ENCODE results near the gene EXOC6B. TPM values are rescaled to one million over a fixed set of nuclear protein-coding genes. Genes with fewer than 3 reads are reported as not detected.

Gene EXOC6B
- total RNA-seq, 2 experiments from 2014 or later: 6.2 to 8.3 TPM

DNA sequence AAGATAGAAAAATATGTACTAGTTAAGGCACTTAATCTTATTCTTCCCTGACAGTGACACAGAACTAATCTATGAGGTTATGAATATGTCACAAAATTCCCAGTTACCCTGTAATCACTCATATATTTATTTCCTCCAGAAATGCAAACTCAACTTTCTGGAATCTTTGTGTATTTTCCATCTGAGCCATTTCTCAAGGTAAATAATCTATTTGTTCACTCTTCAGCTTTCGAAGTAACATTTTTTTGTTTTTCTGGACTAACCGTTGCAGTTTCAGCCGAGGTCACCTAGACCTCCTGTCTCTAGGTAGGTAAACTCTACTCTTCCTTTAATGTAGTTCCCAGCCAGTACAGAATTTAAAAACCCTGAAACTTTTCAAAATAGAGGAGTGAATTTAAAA, 250.9 kb downstream of the EXOC6B start:
- Mint-ChIP-seq H3K36me3 (ENCODE audit: low read depth) (no peaks in the 10 kb centered on the region), H3K4me1 (ENCODE audit: low read depth) (no peaks in the 10 kb centered on the region), H3K27me3 (no peaks in the 10 kb centered on the region), H3K27ac (no peak overlapping the region), H3K4me3 (no peak overlapping the region), H3K9me3 (no peaks in the 10 kb centered on the region)
- CTCF ChIA-PET: interaction anchor here (1.3 kb wide), 1 partner anchor 13 kb away, joined by 4 read pairs; no protein-coding TSS in a partner anchor
- intact Hi-C loops (cut with micrococcal nuclease): loop anchor here (5.0 kb wide), 2 partner anchors 423 to 648 kb away; no protein-coding TSS in a partner anchor
- POLR2A ChIA-PET: no interaction called here
- TF ChIP-seq, protein P1, sequence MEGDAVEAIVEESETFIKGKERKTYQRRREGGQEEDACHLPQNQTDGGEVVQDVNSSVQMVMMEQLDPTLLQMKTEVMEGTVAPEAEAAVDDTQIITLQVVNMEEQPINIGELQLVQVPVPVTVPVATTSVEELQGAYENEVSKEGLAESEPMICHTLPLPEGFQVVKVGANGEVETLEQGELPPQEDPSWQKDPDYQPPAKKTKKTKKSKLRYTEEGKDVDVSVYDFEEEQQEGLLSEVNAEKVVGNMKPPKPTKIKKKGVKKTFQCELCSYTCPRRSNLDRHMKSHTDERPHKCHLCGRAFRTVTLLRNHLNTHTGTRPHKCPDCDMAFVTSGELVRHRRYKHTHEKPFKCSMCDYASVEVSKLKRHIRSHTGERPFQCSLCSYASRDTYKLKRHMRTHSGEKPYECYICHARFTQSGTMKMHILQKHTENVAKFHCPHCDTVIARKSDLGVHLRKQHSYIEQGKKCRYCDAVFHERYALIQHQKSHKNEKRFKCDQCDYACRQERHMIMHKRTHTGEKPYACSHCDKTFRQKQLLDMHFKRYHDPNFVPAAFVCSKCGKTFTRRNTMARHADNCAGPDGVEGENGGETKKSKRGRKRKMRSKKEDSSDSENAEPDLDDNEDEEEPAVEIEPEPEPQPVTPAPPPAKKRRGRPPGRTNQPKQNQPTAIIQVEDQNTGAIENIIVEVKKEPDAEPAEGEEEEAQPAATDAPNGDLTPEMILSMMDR (IDR thresholded peaks at IDR 0.05): no peak
- ATAC-seq: no peak
- DNase-seq: no peak

DNA sequence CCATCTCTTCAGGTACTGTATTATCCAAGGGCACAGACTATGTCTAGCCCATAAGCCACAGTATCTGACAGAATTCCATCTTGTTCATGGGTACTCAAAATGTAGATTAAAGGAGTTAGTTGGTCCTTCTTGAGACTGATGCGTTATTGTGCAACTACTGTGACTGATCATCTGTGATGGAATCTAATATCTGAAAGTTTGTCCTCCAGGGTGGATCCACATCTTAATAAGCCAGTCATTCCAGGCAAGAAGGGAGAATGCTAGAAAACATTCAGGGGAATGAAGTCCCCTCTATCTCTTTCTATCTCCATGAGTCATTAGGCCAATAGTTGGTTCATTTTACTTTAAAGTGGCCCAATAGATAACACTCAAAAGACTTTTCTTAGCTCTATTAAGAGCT, 252.6 kb downstream of the EXOC6B start:
- no peak for DNase-seq
- no peaks in the 10 kb centered on the region for H3K4me1 Mint-ChIP-seq (ENCODE audit: low read depth)
- no peak overlapping the region for H3K27ac Mint-ChIP-seq
- no peak overlapping the region for H3K4me3 Mint-ChIP-seq
- TF ChIP-seq, protein P1 (IDR thresholded peaks at IDR 0.05): no peak
- H3K9me3 Mint-ChIP-seq: no peaks in the 10 kb centered on the region
- H3K36me3 Mint-ChIP-seq (ENCODE audit: low read depth): no peaks in the 10 kb centered on the region
- intact Hi-C loops (cut with micrococcal nuclease): no loop called here
- ChIA-PET POLR2A (no interaction called here), CTCF (no interaction called here)
- no peaks in the 10 kb centered on the region for H3K27me3 Mint-ChIP-seq
- no peak for ATAC-seq

DNA sequence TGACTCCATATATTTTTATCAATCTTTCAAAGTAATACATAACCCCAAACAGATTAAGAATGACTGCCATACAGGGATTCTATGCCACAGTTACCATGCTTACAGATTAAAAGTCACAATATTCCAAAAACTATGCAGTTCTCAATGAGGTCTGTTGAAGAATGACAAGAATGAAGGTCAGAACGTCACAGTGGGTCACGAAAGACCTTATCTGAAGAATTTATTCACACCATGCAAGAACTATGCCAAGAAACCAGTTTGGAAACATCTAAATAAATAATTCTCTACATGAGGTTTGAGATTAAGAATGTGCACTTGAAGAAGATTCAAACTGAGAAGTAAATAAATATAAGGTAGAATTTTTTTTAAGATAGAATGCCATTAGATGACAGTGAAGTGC, 253.3 kb downstream of the EXOC6B start:
- POLR2A ChIA-PET: no interaction called here
- CTCF ChIA-PET: no interaction called here
- Mint-ChIP-seq H3K9me3 (no peaks in the 10 kb centered on the region), H3K36me3 (ENCODE audit: low read depth) (no peaks in the 10 kb centered on the region), H3K27ac (no peak overlapping the region), H3K27me3 (no peaks in the 10 kb centered on the region), H3K4me3 (no peak overlapping the region), H3K4me1 (ENCODE audit: low read depth) (no peaks in the 10 kb centered on the region)
- intact Hi-C loops (cut with micrococcal nuclease): no loop called here
- DNase-seq: no peak
- TF ChIP-seq, protein P1 (IDR thresholded peaks at IDR 0.05): no peak
- no peak for ATAC-seq

DNA sequence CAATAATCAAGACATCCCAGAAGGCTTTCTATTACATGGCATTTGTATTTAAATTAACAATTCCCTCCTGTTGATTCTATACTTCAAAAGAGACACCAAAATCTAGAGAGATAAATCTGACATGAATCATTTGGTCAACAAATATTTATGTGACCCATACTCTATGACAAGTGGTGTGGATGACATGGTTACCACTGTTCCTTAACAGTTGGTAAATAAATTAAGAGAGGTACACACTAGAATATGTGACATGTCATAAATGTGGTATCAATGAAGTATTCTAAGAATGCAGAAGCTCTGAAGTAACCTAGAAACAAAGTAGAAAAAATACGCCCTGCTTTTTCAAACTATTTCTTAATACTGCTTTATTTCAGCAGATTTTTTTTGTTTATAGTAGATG, 255.4 kb downstream of the EXOC6B start:
- TF ChIP-seq, protein P1 (IDR thresholded peaks at IDR 0.05): no peak
- Mint-ChIP-seq H3K4me1 (ENCODE audit: low read depth) (no peaks in the 10 kb centered on the region), H3K27ac (no peak overlapping the region), H3K4me3 (no peak overlapping the region), H3K9me3 (no peaks in the 10 kb centered on the region), H3K27me3 (no peaks in the 10 kb centered on the region), H3K36me3 (ENCODE audit: low read depth) (no peaks in the 10 kb centered on the region)
- intact Hi-C loops (cut with micrococcal nuclease): no loop called here
- ATAC-seq (no peak), DNase-seq (no peak)
- POLR2A ChIA-PET: no interaction called here
- CTCF ChIA-PET: interaction anchor here (1.7 kb wide), 1 partner anchor 9 kb away, joined by 4 read pairs; no protein-coding TSS in a partner anchor

DNA sequence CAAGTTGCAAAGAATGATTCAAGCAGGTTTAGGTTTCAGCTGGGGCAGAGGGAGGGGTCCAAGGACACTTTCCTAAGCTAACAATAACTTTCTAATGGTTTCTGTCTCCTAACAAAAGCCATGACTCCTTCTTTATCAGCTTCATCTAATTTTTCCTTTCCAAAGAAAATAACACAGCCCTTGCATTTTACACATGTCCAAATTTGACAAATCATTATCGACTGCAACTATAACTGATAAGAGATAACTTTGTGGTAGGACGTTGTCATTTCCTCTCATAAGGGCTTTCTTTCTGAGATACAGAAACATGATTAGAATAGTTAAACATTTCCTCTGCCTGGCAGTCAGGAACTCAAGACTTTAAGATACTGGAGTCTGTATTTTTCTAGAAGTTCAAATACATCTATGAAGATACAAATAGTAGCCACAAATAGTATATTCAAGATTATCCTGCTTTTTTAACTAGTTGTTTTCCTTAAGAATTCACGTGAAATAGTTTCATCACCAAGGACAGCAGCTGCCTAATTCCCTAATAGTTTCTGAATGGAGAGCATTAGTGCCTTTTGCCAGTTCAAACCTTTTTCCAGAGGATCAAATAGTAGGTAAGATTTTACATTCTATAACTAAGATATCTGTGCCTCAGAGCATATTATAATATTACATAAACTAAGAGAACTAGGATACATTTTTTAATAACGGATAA, 263.2 kb downstream of the EXOC6B start:
- Mint-ChIP-seq H3K27me3 (no peaks in the 10 kb centered on the region), H3K4me3 (no peak overlapping the region), H3K36me3 (ENCODE audit: low read depth) (peaks cover 3% of the 10 kb centered on the region), H3K27ac (no peak overlapping the region), H3K9me3 (no peaks in the 10 kb centered on the region), H3K4me1 (ENCODE audit: low read depth) (peaks cover 5% of the 10 kb centered on the region)
- TF ChIP-seq, protein P1 (IDR thresholded peaks at IDR 0.05): no peak
- no peak for ATAC-seq
- intact Hi-C loops (cut with micrococcal nuclease): no loop called here
- CTCF ChIA-PET: interaction anchor here (1.1 to 1.9 kb wide), 3 partner anchors 12 to 32 kb away, joined by 3 to 5 read pairs (median 4); no protein-coding TSS in a partner anchor
- no peak for DNase-seq
- POLR2A ChIA-PET: no interaction called here

Measured in activated CD8-positive, alpha-beta T cell treated with anti-CD3 and anti-CD28 coated beads for 36 hours (primary cell).